Breast epithelium (tissue), 3 donors: Measurements from ENCODE around the gene ANKMY1.

Experiments
- CTCF ChIP-seq, 3 donors: fragments of 450-650 bp; IDR thresholded peaks; one replicate each; pipeline ENCODE4 v1.5.1; 2016 to 2017; ENCODE audit warnings: antibody characterized with exemption in 3 of 3, mild to moderate bottlenecking in 3 of 3, moderate library complexity in 3 of 3
- POLR2A ChIP-seq: fragments of 450-650 bp; IDR thresholded peaks from one replicate; pipeline ENCODE4 v1.6.1; 2016; ENCODE audit warnings: antibody characterized with exemption, mild to moderate bottlenecking, moderate library complexity

DNA sequence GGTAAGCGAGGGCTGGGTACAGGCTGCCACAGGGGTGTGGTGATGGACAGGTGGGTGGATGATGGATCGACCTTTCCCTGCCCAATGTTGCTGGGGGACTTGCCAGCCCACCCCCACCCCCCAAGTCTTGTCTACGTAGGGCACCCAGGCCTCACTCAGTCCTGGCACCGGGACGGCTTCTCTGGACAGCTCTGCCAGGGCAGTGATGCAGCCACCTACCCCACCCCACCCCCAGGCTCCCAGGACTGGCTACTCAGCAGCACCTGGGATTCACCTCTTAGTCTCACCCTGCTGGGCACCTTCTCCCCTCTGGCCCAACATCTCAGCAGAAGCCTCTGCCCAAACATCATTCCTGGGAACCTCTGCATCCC, 55.7 kb downstream of the ANKMY1 start:
- TF ChIP-seq POLR2A: no peak
- TF ChIP-seq CTCF (IDR thresholded peaks at IDR 0.05): no peak
